DOHH2 (cell line): ENCODE data around the gene COPA.

Experiments
- H3F3A ChIP-seq: fragments of 200-600 bp; sonication (generic), shearing (Covaris generic); 2 replicates; pipeline ENCODE4 v1.6.0; 2016; ENCODE audit warnings: antibody characterized with exemption, mild to moderate bottlenecking; ENCODE audit not compliant: control insufficient read depth, insufficient read depth
- H3K27ac ChIP-seq: fragments of 200-600 bp; sonication (generic); 2 replicates; pipeline ENCODE4 v1.5.1; 2014; ENCODE audit warnings: low read depth, mild to moderate bottlenecking, low read length, moderate library complexity
- H3K27me3 ChIP-seq: fragments of 200-600 bp; sonication (generic); 2 replicates; pipeline ENCODE4 v1.6.1; 2014; ENCODE audit warnings: mild to moderate bottlenecking, low read length, mixed read lengths; ENCODE audit not compliant: control insufficient read depth
- H3K36me3 ChIP-seq: fragments of 200-600 bp; sonication (generic); 2 replicates; pipeline ENCODE4 v1.6.1; 2014; ENCODE audit warnings: mild to moderate bottlenecking, low read length, moderate library complexity, mixed read lengths; ENCODE audit not compliant: control insufficient read depth
- H3K4me1 ChIP-seq: fragments of 200-600 bp; sonication (generic); 2 replicates; pipeline ENCODE4 v1.6.1; 2014; ENCODE audit warnings: mild to moderate bottlenecking, low read length, mixed read lengths; ENCODE audit not compliant: control insufficient read depth
- H3K4me2 ChIP-seq: fragments of 200-600 bp; sonication (generic); 2 replicates; pipeline ENCODE4 v1.6.0; 2014; ENCODE audit warnings: mild to moderate bottlenecking, low read length, moderate library complexity
- H3K4me3 ChIP-seq: fragments of 200-600 bp; sonication (generic); 2 replicates; pipeline ENCODE4 v1.5.1; 2014; ENCODE audit warnings: mild to moderate bottlenecking, low read length, mixed read lengths
- H3K79me2 ChIP-seq: fragments of 200-600 bp; sonication (generic); 2 replicates; pipeline ENCODE4 v1.6.1; 2014; ENCODE audit warnings: mild to moderate bottlenecking, low read length, mixed read lengths; ENCODE audit not compliant: control insufficient read depth
- H3K9me2 ChIP-seq: fragments of 200-600 bp; sonication (generic); replicated peaks from 2 replicates; pipeline ENCODE4 v1.6.1; 2014; ENCODE audit warnings: mild to moderate bottlenecking, low read length, mixed read lengths; ENCODE audit not compliant: control insufficient read depth
- H3K9me3 ChIP-seq: fragments of 200-600 bp; sonication (generic); 2 replicates; pipeline ENCODE4 v1.6.1; 2014; ENCODE audit warnings: antibody characterized with exemption, low read length, mixed read lengths; ENCODE audit not compliant: control insufficient read depth, insufficient read depth
- H4K20me1 ChIP-seq: fragments of 200-600 bp; sonication (generic); 2 replicates; pipeline ENCODE4 v1.6.0; 2014; ENCODE audit warnings: low read depth, mild to moderate bottlenecking, antibody characterized with exemption, low read length, moderate library complexity; ENCODE audit not compliant: control insufficient read depth, insufficient read depth
- CTCF ChIP-seq: fragments of 200-600 bp; sonication (generic); IDR thresholded peaks from one replicate; pipeline ENCODE4 v1.5.1; 2014; ENCODE audit warnings: antibody characterized with exemption, mild to moderate bottlenecking, low read depth, low read length; ENCODE audit not compliant: poor library complexity, severe bottlenecking
- EZH2phosphoT487 ChIP-seq: fragments of 200-600 bp; sonication (generic); IDR thresholded peaks from 2 replicates; pipeline ENCODE4 v1.6.1; 2017; ENCODE audit warnings: borderline replicate concordance, mild to moderate bottlenecking, antibody characterized with exemption, low read length, moderate library complexity, mixed read lengths

Gene COPA

GRCh38 chr1:160307118-160307791, 35.8 kb downstream of the COPA start:
- peak overlapping the region; percentile 61 for H3K4me2 ChIP-seq
- no peaks in the 10 kb centered on the region for H3K9me2 ChIP-seq
- TF ChIP-seq EZH2phosphoT487: no peak
- no peak for TF ChIP-seq CTCF
- no peaks in the 10 kb centered on the region for H3K27me3 ChIP-seq
- peaks cover 29% of the 10 kb centered on the region for H3K4me1 ChIP-seq
- H3K27ac ChIP-seq: peak overlapping the region; percentile 21
- H3K9me3 ChIP-seq: no peaks in the 10 kb centered on the region
- H4K20me1 ChIP-seq: no peaks in the 10 kb centered on the region
- H3K79me2 ChIP-seq: no peaks in the 10 kb centered on the region
- peaks cover 85% of the 10 kb centered on the region for H3K36me3 ChIP-seq
- peak overlapping the region; percentile 39 for H3K4me3 ChIP-seq
- 0 out of 2 replicates have a peak, but pooled peaks cover 2% of the 10 kb centered on the region for H3F3A ChIP-seq

GRCh38 chr1:160300173-160300572, 42.9 kb downstream of the COPA start:
- no peaks in the 10 kb centered on the region for H3K79me2 ChIP-seq
- no peaks in the 10 kb centered on the region for H3F3A ChIP-seq
- no peaks in the 10 kb centered on the region for H3K9me2 ChIP-seq
- H3K27me3 ChIP-seq: no peaks in the 10 kb centered on the region
- TF ChIP-seq EZH2phosphoT487 (no peak), CTCF (no peak)
- no peak overlapping the region for H3K4me2 ChIP-seq
- H3K4me1 ChIP-seq: no peaks in the 10 kb centered on the region
- H3K9me3 ChIP-seq: no peaks in the 10 kb centered on the region
- no peaks in the 10 kb centered on the region for H4K20me1 ChIP-seq
- H3K36me3 ChIP-seq: peaks cover 78% of the 10 kb centered on the region
- H3K4me3 ChIP-seq: no peak overlapping the region
- H3K27ac ChIP-seq: no peak overlapping the region

- H3K27ac ChIP-seq: no peak overlapping the region
These were observed 47.0 kb downstream of the COPA start for GRCh38 chr1:160296036-160296435.

More at GRCh38 chr1:160296036-160296435, 47.0 kb downstream of the COPA start:
- Histone ChIP-seq H3K9me3 (no peaks in the 10 kb centered on the region), H3K79me2 (no peaks in the 10 kb centered on the region), H3K4me1 (no peaks in the 10 kb centered on the region), H3K4me3 (no peak overlapping the region), H4K20me1 (no peaks in the 10 kb centered on the region), H3K36me3 (peaks cover 93% of the 10 kb centered on the region), H3F3A (peaks cover 13% of the 10 kb centered on the region), H3K9me2 (no peaks in the 10 kb centered on the region), H3K4me2 (no peak overlapping the region), H3K27me3 (no peaks in the 10 kb centered on the region)
- TF ChIP-seq CTCF: no peak
- TF ChIP-seq EZH2phosphoT487: no peak
